H1 (cell line): ENCODE results near the gene UVRAG.

Source experiments
- CBX5 ChIP-seq: fragments of 300-800, 300-1000 bp; sonication (generic); IDR thresholded peaks from 2 replicates; pipeline ENCODE4 v1.7.1; 2016; ENCODE audit warnings: antibody characterized with exemption, low read length, low read depth
- CEBPB ChIP-seq: IDR thresholded peaks from 2 replicates; pipeline ENCODE4 v1.6.1; 2012; ENCODE audit warnings: low read depth, low read length
- EZH2 ChIP-seq: fragments of 200-600 bp; sonication (generic); IDR thresholded peaks from 2 replicates; pipeline ENCODE4 v1.7.1; 2012; ENCODE audit warnings: low read depth, mild to moderate bottlenecking, moderate library complexity, low read length, inconsistent platforms; ENCODE audit not compliant: severe bottlenecking
- JUND ChIP-seq: IDR thresholded peaks from 2 replicates; pipeline ENCODE4 v1.6.1; 2011; ENCODE audit warnings: mild to moderate bottlenecking, improper control_type of control experiment, low read length
- POLR2A ChIP-seq, 2 experiments: IDR thresholded peaks; 1 replicate in 1 of 2; 2 replicates in 1 of 2; pipeline ENCODE4 v1.6.1; 2011; ENCODE audit warnings: low read depth in 2 of 2, low read length in 2 of 2, mild to moderate bottlenecking in 2 of 2; ENCODE audit errors: control extremely low read depth in 1 of 2
- POLR2AphosphoS5 ChIP-seq: IDR thresholded peaks from 2 replicates; pipeline ENCODE4 v1.6.1; 2011; ENCODE audit warnings: low read depth, low read length

- TF ChIP-seq CBX5 (no peak), JUND (no peak), POLR2A (IDR thresholded peaks at IDR 0.05; ENCODE audit: control extremely low read depth in 1 of 2, low read depth in 2 of 2, low read length in 2 of 2) (no peak), POLR2AphosphoS5 (no peak), EZH2 (no peak), CEBPB (no peak)
Measured at GRCh38 chr11:75792997-75793800, 21.8 kb upstream of the UVRAG start.
